Loucy (cell line): ENCODE results near the gene BIRC7.

ENCODE experiments used
- H2AFZ ChIP-seq: fragments of 200-600 bp; sonication (generic); 2 replicates; pipeline ENCODE4 v1.6.0; 2016; ENCODE audit warnings: antibody characterized with exemption, mild to moderate bottlenecking, low read length, moderate library complexity
- H3F3A ChIP-seq: fragments of 200-600 bp; 2 replicates; pipeline ENCODE4 v1.6.0; 2016; ENCODE audit warnings: antibody characterized with exemption, low read depth, mild to moderate bottlenecking
- H3K27me3 ChIP-seq: fragments of 200-600 bp; sonication (generic); 2 replicates; pipeline ENCODE4 v1.6.1; 2014; ENCODE audit warnings: low read length, mild to moderate bottlenecking; ENCODE audit not compliant: insufficient read depth, poor library complexity, severe bottlenecking
- H3K36me3 ChIP-seq: fragments of 200-600 bp; sonication (generic); 2 replicates; pipeline ENCODE4 v1.6.1; 2016; ENCODE audit warnings: low read length; ENCODE audit not compliant: insufficient read depth
- H3K4me1 ChIP-seq: fragments of 200-600 bp; sonication (generic); 2 replicates; pipeline ENCODE4 v1.5.1; 2014; ENCODE audit warnings: low read length, mild to moderate bottlenecking; ENCODE audit not compliant: insufficient read depth, poor library complexity, severe bottlenecking
- H3K4me2 ChIP-seq: fragments of 200-600 bp; sonication (generic); 2 replicates; pipeline ENCODE4 v1.6.0; 2014; ENCODE audit warnings: antibody characterized with exemption, low read length, low read depth, mild to moderate bottlenecking; ENCODE audit not compliant: poor library complexity, severe bottlenecking
- H3K4me3 ChIP-seq: fragments of 200-600 bp; sonication (generic); 2 replicates; pipeline ENCODE4 v1.5.1; 2014; ENCODE audit warnings: low read length, mild to moderate bottlenecking, mixed read lengths; ENCODE audit not compliant: poor library complexity, severe bottlenecking
- H3K79me2 ChIP-seq: fragments of 200-600 bp; sonication (generic); 2 replicates; pipeline ENCODE4 v1.6.1; 2014; ENCODE audit warnings: low read length; ENCODE audit not compliant: insufficient read depth
- H3K9ac ChIP-seq: fragments of 200-600 bp; sonication (generic); 2 replicates; pipeline ENCODE4 v1.6.0; 2014; ENCODE audit warnings: mild to moderate bottlenecking, low read depth, low read length, moderate library complexity; ENCODE audit not compliant: poor library complexity, severe bottlenecking
- H3K9me2 ChIP-seq: fragments of 200-600 bp; sonication (generic); replicated peaks from 2 replicates; pipeline ENCODE4 v1.6.1; 2016; ENCODE audit warnings: low read depth, low read length, mixed read lengths
- H3K9me3 ChIP-seq: fragments of 200-600 bp; sonication (generic); 2 replicates; pipeline ENCODE4 v1.6.1; 2014; ENCODE audit warnings: mild to moderate bottlenecking, antibody characterized with exemption, low read length, low read depth; ENCODE audit not compliant: insufficient read depth
- H4K20me1 ChIP-seq: fragments of 200-600 bp; sonication (generic); 2 replicates; pipeline ENCODE4 v1.6.0; 2014; ENCODE audit warnings: antibody characterized with exemption, low read length, mild to moderate bottlenecking; ENCODE audit not compliant: insufficient read depth, poor library complexity, severe bottlenecking
- CTCF ChIP-seq: fragments of 200-600 bp; sonication (generic); conservative IDR thresholded peaks from 2 replicates; pipeline ENCODE4 v1.5.1; 2014; ENCODE audit warnings: mild to moderate bottlenecking, antibody characterized with exemption, low read length
- EZH2phosphoT487 ChIP-seq: fragments of 200-600 bp; IDR thresholded peaks from 2 replicates; pipeline ENCODE4 v1.6.1; 2018; ENCODE audit warnings: antibody characterized with exemption, mild to moderate bottlenecking, moderate library complexity, borderline replicate concordance

BIRC7 gene

GRCh38 chr20:63202021-63202420 is 33.7 kb upstream of the BIRC7 start:
- Histone ChIP-seq H3F3A (no peaks in the 10 kb centered on the region), H3K4me2 (no peak overlapping the region), H2AFZ (no peak overlapping the region), H3K4me1 (peaks cover 9% of the 10 kb centered on the region), H3K27me3 (no peaks in the 10 kb centered on the region), H3K9me3 (no peaks in the 10 kb centered on the region), H3K79me2 (peaks cover 99% of the 10 kb centered on the region), H3K9ac (no peak overlapping the region), H3K9me2 (no peaks in the 10 kb centered on the region), H4K20me1 (peaks cover 89% of the 10 kb centered on the region), H3K4me3 (no peak overlapping the region), H3K36me3 (peaks cover 70% of the 10 kb centered on the region; the same call in 1 of the 2 replicates)
- TF ChIP-seq CTCF, result no peak
- TF ChIP-seq EZH2phosphoT487, result no peak

- H3K9me3 ChIP-seq, result no peaks in the 10 kb centered on the region
- no peak overlapping the region for H2AFZ ChIP-seq
- H3K9me2 ChIP-seq, result no peaks in the 10 kb centered on the region
- peaks cover 87% of the 10 kb centered on the region for H4K20me1 ChIP-seq
- no peak for TF ChIP-seq CTCF
- no peak for TF ChIP-seq EZH2phosphoT487
- H3K79me2 ChIP-seq, result peaks cover 99% of the 10 kb centered on the region
- H3K27me3 ChIP-seq, result no peaks in the 10 kb centered on the region
- no peak overlapping the region for H3K9ac ChIP-seq
- no peak overlapping the region for H3K4me3 ChIP-seq
- peaks cover 5% of the 10 kb centered on the region for H3K4me1 ChIP-seq
- H3F3A ChIP-seq, result no peaks in the 10 kb centered on the region
- peaks cover 72% of the 10 kb centered on the region; the same call in 1 of the 2 replicates for H3K36me3 ChIP-seq
- H3K4me2 ChIP-seq, result no peak overlapping the region
Measured at GRCh38 chr20:63202811-63203526, 32.7 kb upstream of the BIRC7 start.

GRCh38 chr20:63204362-63204761 is 31.3 kb upstream of the BIRC7 start:
- Histone ChIP-seq H3K79me2 (peaks cover 99% of the 10 kb centered on the region), H3K27me3 (no peaks in the 10 kb centered on the region), H3K4me3 (no peak overlapping the region), H4K20me1 (peaks cover 91% of the 10 kb centered on the region), H3K36me3 (peaks cover 86% of the 10 kb centered on the region; the same call in 1 of the 2 replicates), H3K9ac (no peak overlapping the region), H3K4me2 (no peak overlapping the region), H3K4me1 (peaks cover 6% of the 10 kb centered on the region), H3F3A (no peaks in the 10 kb centered on the region), H2AFZ (no peak overlapping the region), H3K9me3 (no peaks in the 10 kb centered on the region), H3K9me2 (no peaks in the 10 kb centered on the region)
- TF ChIP-seq EZH2phosphoT487, result no peak
- TF ChIP-seq CTCF, result no peak
